Measurements from ENCODE around the gene GRK7.
A peak's percentile ranks its signal among the peaks of the same experiment; 100 is the strongest.

GRCh38 chr3:141804447-141804777, 41.2 kb downstream of the GRK7 start:
- no peak for TF ChIP-seq TP53 (CRISPR knock-in tag; conservative IDR thresholded peaks at IDR 0.05)
- TF ChIP-seq TCF7 (IDR thresholded peaks at IDR 0.05; ENCODE audit: low read depth): no peak
- no peak for TF ChIP-seq CTCF (CRISPR knock-in tag; IDR thresholded peaks at IDR 0.05)
- no peak for TF ChIP-seq ZSCAN29 (CRISPR knock-in tag; conservative IDR thresholded peaks at IDR 0.05)
- no peak for TF ChIP-seq SP1 (IDR thresholded peaks at IDR 0.05)
- TF ChIP-seq SP1 (CRISPR knock-in tag; IDR thresholded peaks at IDR 0.05): no peak
- no peak for TF ChIP-seq CCAR2 (optimal IDR thresholded peaks at IDR 0.05; ENCODE audit: low read depth, low read length)
- TF ChIP-seq RAD21 (CRISPR knock-in tag; IDR thresholded peaks at IDR 0.05): no peak
- TF ChIP-seq ZBTB20 (CRISPR knock-in tag; IDR thresholded peaks at IDR 0.05; ENCODE audit: borderline replicate concordance, low read depth): no peak
- TF ChIP-seq MTF2 (CRISPR knock-in tag; IDR thresholded peaks at IDR 0.05; ENCODE audit: borderline replicate concordance): no peak
- TF ChIP-seq FOXA1 (IDR thresholded peaks at IDR 0.05): 0 out of 2 replicates have a peak, but pooled peaks have one; percentile 16
- TF ChIP-seq FOXA1 (CRISPR knock-in tag; IDR thresholded peaks at IDR 0.05): no peak
- no peak for TF ChIP-seq ZNF224 (CRISPR knock-in tag; IDR thresholded peaks at IDR 0.05)
- TF ChIP-seq NR2F6 (IDR thresholded peaks at IDR 0.05): no peak
- TF ChIP-seq NR2F6 (CRISPR knock-in tag; IDR thresholded peaks at IDR 0.05): no peak
- TF ChIP-seq ZBTB26 (CRISPR knock-in tag; IDR thresholded peaks at IDR 0.05; ENCODE audit: borderline replicate concordance): no peak
- no peak for TF ChIP-seq SNRNP70 (IDR thresholded peaks at IDR 0.05; ENCODE audit: low read depth, low read length)
